Measurements from ENCODE around the gene PRIM1. TPM values are rescaled to one million over a fixed set of nuclear protein-coding genes. Genes with fewer than 3 reads are reported as not detected.

The PRIM1 gene
- total and polyA plus RNA-seq, 2 of the 13 experiments (the other 11 are each of a cell fraction or from before 2014, with no cell fraction given), result 30.0 to 47.3 TPM

- TF ChIP-seq PCBP1 (IDR thresholded peaks at IDR 0.05; ENCODE audit: borderline replicate concordance, low read depth, low read length) (no peak), STAT6 (CRISPR knock-in tag; IDR thresholded peaks at IDR 0.05; ENCODE audit: borderline replicate concordance) (no peak), ZNF274 (CRISPR knock-in tag; IDR thresholded peaks at IDR 0.05) (peak; percentile 61; the same call in 1 of the 2 replicates), ZNF503 (CRISPR knock-in tag; IDR thresholded peaks at IDR 0.05) (no peak), ZMAT5 (CRISPR knock-in tag; IDR thresholded peaks at IDR 0.05; ENCODE audit: borderline replicate concordance, low read depth) (no peak), CBX2 (IDR thresholded peaks at IDR 0.05; ENCODE audit: low read depth, low read length) (no peak), CBX2 (CRISPR knock-in tag; IDR thresholded peaks at IDR 0.05; ENCODE audit: low read depth) (no peak), RAD21 (CRISPR knock-in tag; IDR thresholded peaks at IDR 0.05) (peak; percentile 21; the same call in 1 of the 2 replicates), FOXM1 (CRISPR knock-in tag; IDR thresholded peaks at IDR 0.05) (no peak), HMGXB4 (CRISPR knock-in tag; IDR thresholded peaks at IDR 0.05; ENCODE audit: borderline replicate concordance in 1 of 2, low read depth in 1 of 2) (peak; percentile 42 to 57; a peak in 2 of 4 replicates), ZNF292 (CRISPR knock-in tag; IDR thresholded peaks at IDR 0.05; ENCODE audit: borderline replicate concordance, low read depth) (no peak), PCBP2 (optimal IDR thresholded peaks at IDR 0.05; ENCODE audit: low read depth, low read length, poor library complexity, severe bottlenecking) (no peak), HMG20B (CRISPR knock-in tag; conservative IDR thresholded peaks at IDR 0.05) (no peak; the same call in 1 of the 2 replicates), KDM5A (IDR thresholded peaks at IDR 0.05; ENCODE audit: borderline replicate concordance, low read length) (no peak), TMF1 (CRISPR knock-in tag; IDR thresholded peaks at IDR 0.05; ENCODE audit: low read depth) (no peak), SOX6 (IDR thresholded peaks at IDR 0.05) (no peak), SOX6 (CRISPR knock-in tag; IDR thresholded peaks at IDR 0.05) (no peak), MED1 (CRISPR knock-in tag; IDR thresholded peaks at IDR 0.05) (0 out of 2 replicates have a peak, but pooled peaks have one; percentile 33), GRHL1 (CRISPR knock-in tag; conservative IDR thresholded peaks at IDR 0.05) (no peak), MIER2 (CRISPR knock-in tag; IDR thresholded peaks at IDR 0.05) (peak; percentile 68; the same call in 1 of the 2 replicates)
Measured at GRCh38 chr12:56751712-56752598, at the start of gene PRIM1 (continued).
